ENCODE results near the gene GGTLC2.

Gene GGTLC2

DNA sequence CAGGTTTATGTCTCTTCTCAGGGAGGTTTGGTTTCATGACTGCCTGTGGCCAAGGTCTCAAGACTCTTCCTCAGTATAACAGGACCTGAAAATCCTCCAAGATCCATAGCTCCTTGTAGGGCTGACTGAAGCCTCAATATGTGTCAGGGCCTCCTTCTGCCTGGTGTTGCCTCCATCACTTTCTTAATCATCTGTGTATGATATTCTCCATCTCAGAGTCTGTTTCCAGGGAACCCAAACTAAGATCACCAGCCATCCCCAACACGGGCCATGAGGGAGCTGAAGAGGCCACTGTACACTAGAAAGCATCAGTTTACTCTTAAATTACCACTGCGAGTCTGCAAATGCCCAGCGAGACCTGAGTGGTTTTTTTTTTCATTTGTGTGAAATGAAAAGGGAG lies 17.7 kb downstream of the GGTLC2 start:
- no peak overlapping the region for H3K4me3 ChIP-seq (ENCODE audit: control insufficient read depth, low read depth, low read length)
- DNase-seq (ENCODE audit: low read depth) = no peak
- TF ChIP-seq, protein P1, sequence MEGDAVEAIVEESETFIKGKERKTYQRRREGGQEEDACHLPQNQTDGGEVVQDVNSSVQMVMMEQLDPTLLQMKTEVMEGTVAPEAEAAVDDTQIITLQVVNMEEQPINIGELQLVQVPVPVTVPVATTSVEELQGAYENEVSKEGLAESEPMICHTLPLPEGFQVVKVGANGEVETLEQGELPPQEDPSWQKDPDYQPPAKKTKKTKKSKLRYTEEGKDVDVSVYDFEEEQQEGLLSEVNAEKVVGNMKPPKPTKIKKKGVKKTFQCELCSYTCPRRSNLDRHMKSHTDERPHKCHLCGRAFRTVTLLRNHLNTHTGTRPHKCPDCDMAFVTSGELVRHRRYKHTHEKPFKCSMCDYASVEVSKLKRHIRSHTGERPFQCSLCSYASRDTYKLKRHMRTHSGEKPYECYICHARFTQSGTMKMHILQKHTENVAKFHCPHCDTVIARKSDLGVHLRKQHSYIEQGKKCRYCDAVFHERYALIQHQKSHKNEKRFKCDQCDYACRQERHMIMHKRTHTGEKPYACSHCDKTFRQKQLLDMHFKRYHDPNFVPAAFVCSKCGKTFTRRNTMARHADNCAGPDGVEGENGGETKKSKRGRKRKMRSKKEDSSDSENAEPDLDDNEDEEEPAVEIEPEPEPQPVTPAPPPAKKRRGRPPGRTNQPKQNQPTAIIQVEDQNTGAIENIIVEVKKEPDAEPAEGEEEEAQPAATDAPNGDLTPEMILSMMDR (IDR thresholded peaks at IDR 0.05; ENCODE audit: control insufficient read depth, insufficient read depth, low read depth, low read length, missing control alignments) = no peak

DNA sequence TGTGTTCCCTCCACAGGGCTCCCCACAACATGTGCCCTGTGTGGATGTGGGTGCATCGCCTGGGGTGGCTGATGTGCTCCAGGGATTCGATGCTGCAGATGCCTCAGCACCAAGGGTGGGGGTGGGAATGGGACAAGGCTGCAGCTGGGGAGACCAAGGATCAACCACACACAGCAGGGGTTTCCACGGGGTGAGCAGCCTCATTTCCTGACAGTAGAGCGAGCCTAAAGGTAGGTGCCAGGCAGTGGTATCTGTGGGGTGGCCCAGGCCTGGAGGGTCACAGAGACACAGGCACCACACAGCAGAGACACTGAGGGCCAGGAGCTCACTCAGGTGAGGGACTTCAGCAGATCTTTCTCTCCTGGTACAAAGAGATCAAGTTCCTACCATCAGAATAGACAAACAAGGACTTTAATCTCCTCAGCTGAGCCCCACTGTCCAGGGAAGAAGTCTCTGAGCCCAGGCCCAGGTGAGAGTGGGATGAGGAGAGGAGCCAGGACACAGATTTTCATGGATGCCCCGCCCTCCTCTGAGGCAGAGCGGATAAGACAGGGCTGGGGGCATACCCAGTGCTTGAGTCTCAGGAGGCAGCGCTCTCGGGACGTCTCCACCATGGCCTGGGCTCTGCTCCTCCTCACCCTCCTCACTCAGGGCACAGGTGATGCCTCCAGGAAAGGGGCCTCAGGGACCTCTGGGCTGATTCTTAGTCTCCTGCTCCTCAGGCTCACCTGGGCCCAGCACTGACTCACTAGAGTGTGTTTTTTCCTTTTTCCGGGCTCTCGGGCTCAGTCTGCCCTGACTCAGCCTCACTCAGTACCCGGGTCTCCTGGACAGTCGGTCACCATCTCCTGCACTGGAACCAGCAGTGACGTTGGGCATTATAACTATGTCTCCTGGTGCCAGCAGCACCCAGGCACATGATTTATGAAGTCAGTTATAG lies 19.7 kb downstream of the GGTLC2 start:
- TF ChIP-seq, protein P1 (IDR thresholded peaks at IDR 0.05; ENCODE audit: control insufficient read depth, insufficient read depth, low read depth, low read length, missing control alignments) = no peak
- DNase-seq (ENCODE audit: low read depth) = no peak
- no peak overlapping the region for H3K4me3 ChIP-seq (ENCODE audit: control insufficient read depth, low read depth, low read length)

DNA sequence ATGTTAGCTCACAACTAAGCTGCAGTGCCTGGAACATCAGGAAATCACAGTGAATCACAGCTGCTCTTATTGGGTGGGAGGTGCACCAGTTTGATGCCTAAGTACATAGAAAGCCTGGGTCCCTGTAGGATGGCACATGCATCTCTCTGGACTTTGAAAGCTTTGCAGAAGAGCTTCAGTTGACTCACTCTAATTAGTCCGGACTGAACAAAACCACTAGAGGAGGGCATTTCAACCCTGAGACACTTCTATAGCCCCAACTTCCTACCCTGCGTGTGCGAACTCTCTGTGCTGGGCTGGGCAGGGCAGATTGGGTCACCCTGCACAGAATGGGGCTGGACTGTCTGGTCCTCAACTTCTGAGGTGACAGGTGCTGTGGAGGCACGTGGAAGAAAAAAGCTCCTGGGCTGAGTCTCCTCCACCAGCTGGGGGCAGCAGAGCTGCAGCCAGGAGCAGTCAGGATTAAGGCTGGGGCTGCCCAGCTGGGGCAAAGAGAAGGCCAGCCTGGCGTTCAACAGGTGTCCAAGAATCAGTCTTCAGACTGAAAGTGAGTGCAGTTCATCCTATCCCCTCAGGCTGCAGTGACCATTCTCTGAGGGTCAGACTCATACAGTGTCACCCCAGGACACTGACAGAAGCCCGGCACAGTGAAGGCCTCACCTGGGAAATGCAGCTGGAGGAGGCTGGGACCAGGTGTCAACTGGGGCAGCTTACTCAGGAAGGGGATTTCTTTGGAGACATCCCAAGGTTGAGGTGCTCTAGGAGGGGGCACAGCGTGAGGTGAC lies 22.1 kb downstream of the GGTLC2 start:
- H3K4me3 ChIP-seq (ENCODE audit: control insufficient read depth, low read depth, low read length) = no peak overlapping the region
- TF ChIP-seq, protein P1 (IDR thresholded peaks at IDR 0.05; ENCODE audit: control insufficient read depth, insufficient read depth, low read depth, low read length, missing control alignments) = peak; percentile 25
- no peak for DNase-seq (ENCODE audit: low read depth)

DNA sequence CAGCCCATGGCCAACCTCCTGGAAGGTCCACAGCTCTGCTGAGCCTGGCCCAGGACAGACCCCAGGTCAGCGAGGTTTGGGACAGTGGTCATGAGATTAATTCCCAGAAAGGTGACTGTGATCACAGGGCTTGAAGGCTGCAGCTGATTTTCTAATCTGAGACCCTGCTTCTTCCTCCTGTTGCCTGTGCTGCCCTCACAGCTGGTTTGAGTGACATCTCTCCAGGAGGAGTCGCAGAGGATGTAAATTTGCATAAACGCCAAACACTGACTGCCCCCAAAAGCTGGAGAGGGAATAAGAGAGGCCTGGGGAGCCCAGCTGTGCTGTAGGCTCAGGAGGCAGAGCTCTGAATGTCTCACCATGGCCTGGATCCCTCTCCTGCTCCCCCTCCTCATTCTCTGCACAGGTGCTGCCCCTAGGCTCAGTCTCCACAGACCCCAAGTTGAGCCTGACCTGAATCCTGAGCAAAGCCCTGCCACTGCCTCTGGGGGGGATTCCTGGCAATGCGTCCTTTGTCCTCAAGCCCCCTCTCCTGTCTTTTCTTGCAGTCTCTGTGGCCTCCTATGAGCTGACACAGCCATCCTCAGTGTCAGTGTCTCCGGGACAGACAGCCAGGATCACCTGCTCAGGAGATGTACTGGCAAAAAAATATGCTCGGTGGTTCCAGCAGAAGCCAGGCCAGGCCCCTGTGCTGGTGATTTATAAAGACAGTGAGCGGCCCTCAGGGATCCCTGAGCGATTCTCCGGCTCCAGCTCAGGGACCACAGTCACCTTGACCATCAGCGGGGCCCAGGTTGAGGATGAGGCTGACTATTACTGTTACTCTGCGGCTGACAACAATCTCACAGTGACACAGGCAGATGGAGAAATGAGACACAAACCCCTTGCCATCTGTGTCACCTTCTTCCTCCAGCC lies 23.8 kb downstream of the GGTLC2 start:
- no peak for DNase-seq (ENCODE audit: low read depth)
- TF ChIP-seq, protein P1 (IDR thresholded peaks at IDR 0.05; ENCODE audit: control insufficient read depth, insufficient read depth, low read depth, low read length, missing control alignments) = no peak

DNA sequence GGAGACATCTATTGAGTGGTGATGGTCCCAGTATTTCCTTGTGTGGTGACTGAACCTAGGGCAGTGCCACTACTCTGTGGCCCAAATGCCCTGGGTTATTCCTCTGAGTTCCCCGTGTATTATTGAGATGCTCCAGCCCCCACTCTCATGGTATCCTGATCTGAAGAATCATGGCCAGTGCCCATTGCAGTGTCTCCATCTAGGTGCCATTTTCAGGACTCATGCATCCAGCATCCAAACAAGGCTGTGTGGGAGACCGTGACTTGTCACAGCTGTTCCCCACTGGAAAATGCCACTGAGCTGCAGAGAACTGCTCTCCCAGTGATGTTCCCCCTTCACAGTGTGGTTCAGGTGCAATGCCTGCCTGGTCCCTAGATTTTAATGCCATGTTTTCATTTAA lies 24.7 kb downstream of the GGTLC2 start:
- TF ChIP-seq, protein P1 (IDR thresholded peaks at IDR 0.05; ENCODE audit: control insufficient read depth, insufficient read depth, low read depth, low read length, missing control alignments) = no peak
- DNase-seq (ENCODE audit: low read depth) = no peak
- H3K4me3 ChIP-seq (ENCODE audit: control insufficient read depth, low read depth, low read length) = no peak overlapping the region

More for the DNA sequence above, 23.8 kb downstream of the GGTLC2 start:
- no peak overlapping the region for H3K4me3 ChIP-seq (ENCODE audit: control insufficient read depth, low read depth, low read length)
